ENCODE measurements around the gene KCTD4. TPM values are rescaled to one million over a fixed set of nuclear protein-coding genes. Genes with fewer than 3 reads are reported as not detected.

The KCTD4 gene
- total and polyA plus RNA-seq, 2 donors (not counting 3 experiments of a cell fraction or from before 2014, with no cell fraction given) = not detected

DNA sequence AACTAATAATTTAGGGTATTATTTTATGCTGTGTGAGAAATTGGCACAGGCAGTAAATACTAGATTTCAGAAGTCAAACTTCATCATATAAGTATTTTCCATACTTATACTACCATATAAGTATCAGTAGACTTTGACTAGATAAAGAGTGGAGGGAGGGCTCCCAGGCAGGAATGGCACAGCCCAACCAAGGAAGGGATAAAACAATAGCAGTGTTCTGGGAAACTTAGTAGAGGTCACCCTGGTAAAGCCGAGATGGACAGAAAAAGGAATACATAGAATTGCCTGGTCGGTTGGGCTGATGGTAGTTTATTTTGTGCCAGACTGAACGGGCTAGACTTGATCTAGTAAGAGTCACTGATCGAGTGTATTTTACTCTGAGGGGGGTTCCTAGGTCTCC is 19.6 kb upstream of the KCTD4 start:
- no peaks in the 10 kb centered on the region for H3K9me1 ChIP-seq (replicated peaks; ENCODE audit: control insufficient read depth, extremely low read depth, insufficient read depth, low read length)
- FAIRE-seq = no peak
- no peaks in the 10 kb centered on the region for H3K9me3 ChIP-seq (replicated peaks; ENCODE audit: control insufficient read depth, insufficient read depth, low read length)
- H4K20me1 ChIP-seq (replicated peaks; ENCODE audit: control insufficient read depth, extremely low read depth, insufficient read depth, low read length) = no peaks in the 10 kb centered on the region
- peak overlapping the region; percentile 2 for H3K27ac ChIP-seq (ENCODE audit: insufficient read depth, low read depth, low read length)
- no peaks in the 10 kb centered on the region for H3K36me3 ChIP-seq (ENCODE audit: control insufficient read depth in 2 of 2, extremely low read depth in 1 of 2, insufficient read depth in 2 of 2, low read length in 2 of 2)
- CTCF ChIA-PET = interaction anchor here (1.2 to 1.8 kb wide), 3 partner anchors 12 to 173 kb away, joined by 4 to 11 read pairs (median 6); partner anchors contain the start of gene KCTD4
- POLR2A ChIA-PET = no interaction called here
- dilution Hi-C loops (cut with MboI; ENCODE audit: extremely low pct_ligation_motif_present, low sequenced_read_pairs) (no loop called here), intact Hi-C loops (cut with micrococcal nuclease) (no loop called here)
- H3K9ac ChIP-seq (replicated peaks; ENCODE audit: extremely low read depth, insufficient read depth, low read length) = no peak overlapping the region
- peak overlapping the region; percentile 84 for H3K4me2 ChIP-seq (ENCODE audit: insufficient read depth, low read length)
- H3K4me3 ChIP-seq (replicated peaks in 1 of 3; ENCODE audit: insufficient read depth in 1 of 3, low read depth in 1 of 3, low read length in 3 of 3) = no peak overlapping the region
- H3K79me2 ChIP-seq (ENCODE audit: control insufficient read depth, insufficient read depth, low read length) = peaks cover 1% of the 10 kb centered on the region
- no peak overlapping the region for H2AFZ ChIP-seq (ENCODE audit: low read depth, low read length)
- no peak for DNase-seq (ENCODE audit: low read depth, low spot score)
- no TSS peak for BruUV-seq (replicated peaks)
- TF ChIP-seq POLR2AphosphoS5 (IDR thresholded peaks at IDR 0.05; ENCODE audit: insufficient read depth, low read depth, low read length) = no peak
- TF ChIP-seq, protein P1, sequence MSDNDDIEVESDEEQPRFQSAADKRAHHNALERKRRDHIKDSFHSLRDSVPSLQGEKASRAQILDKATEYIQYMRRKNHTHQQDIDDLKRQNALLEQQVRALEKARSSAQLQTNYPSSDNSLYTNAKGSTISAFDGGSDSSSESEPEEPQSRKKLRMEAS (IDR thresholded peaks at IDR 0.05; ENCODE audit: insufficient read depth, insufficient read length) = no peak
- no peak for TF ChIP-seq EZH2 (IDR thresholded peaks at IDR 0.05; ENCODE audit: borderline replicate concordance, low read depth, low read length, severe bottlenecking)
- no peak for TF ChIP-seq GATA2 (IDR thresholded peaks at IDR 0.05; ENCODE audit: insufficient read depth, insufficient read length, low read depth, low read length)
- TF ChIP-seq, protein P2, sequence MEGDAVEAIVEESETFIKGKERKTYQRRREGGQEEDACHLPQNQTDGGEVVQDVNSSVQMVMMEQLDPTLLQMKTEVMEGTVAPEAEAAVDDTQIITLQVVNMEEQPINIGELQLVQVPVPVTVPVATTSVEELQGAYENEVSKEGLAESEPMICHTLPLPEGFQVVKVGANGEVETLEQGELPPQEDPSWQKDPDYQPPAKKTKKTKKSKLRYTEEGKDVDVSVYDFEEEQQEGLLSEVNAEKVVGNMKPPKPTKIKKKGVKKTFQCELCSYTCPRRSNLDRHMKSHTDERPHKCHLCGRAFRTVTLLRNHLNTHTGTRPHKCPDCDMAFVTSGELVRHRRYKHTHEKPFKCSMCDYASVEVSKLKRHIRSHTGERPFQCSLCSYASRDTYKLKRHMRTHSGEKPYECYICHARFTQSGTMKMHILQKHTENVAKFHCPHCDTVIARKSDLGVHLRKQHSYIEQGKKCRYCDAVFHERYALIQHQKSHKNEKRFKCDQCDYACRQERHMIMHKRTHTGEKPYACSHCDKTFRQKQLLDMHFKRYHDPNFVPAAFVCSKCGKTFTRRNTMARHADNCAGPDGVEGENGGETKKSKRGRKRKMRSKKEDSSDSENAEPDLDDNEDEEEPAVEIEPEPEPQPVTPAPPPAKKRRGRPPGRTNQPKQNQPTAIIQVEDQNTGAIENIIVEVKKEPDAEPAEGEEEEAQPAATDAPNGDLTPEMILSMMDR (IDR thresholded peaks at IDR 0.05; ENCODE audit: extremely low read depth in 1 of 2, insufficient read depth in 1 of 2, low read depth in 1 of 2, low read length in 2 of 2) = no peak
- no peak for TF ChIP-seq POLR2A (IDR thresholded peaks at IDR 0.05; ENCODE audit: low read depth, low read length)
- no peak for TF ChIP-seq FOS (IDR thresholded peaks at IDR 0.05; ENCODE audit: borderline replicate concordance, insufficient read depth, low read length)
- no peak for TF ChIP-seq MYC (IDR thresholded peaks at IDR 0.05; ENCODE audit: low read depth, low read length)
- TF ChIP-seq JUN (IDR thresholded peaks at IDR 0.05; ENCODE audit: borderline replicate concordance, insufficient read depth, insufficient read length, low read depth) = no peak
- peaks cover 18% of the 10 kb centered on the region for H3K4me1 ChIP-seq (ENCODE audit: control insufficient read depth, extremely low read depth, insufficient read depth, low read length)
- no peaks in the 10 kb centered on the region for H3K27me3 ChIP-seq (ENCODE audit: control insufficient read depth in 2 of 2, insufficient read depth in 2 of 2, low read length in 2 of 2)
